GM19372 (cell line): ENCODE results near the gene UBL4A.
A peak's percentile ranks its signal among the peaks of the same experiment; 100 is the strongest.

Experiments
- ATAC-seq: cut with Tn5 transposase; IDR thresholded peaks from one replicate; pipeline ENCODE4 v1.9.1; 2021; ENCODE audit warnings: mild to moderate bottlenecking, low read depth, moderate library complexity; ENCODE audit not compliant: unreplicated experiment

Gene UBL4A

GRCh38 chrX:154441984-154442707, 44.3 kb downstream of the UBL4A start:
- ATAC-seq: no peak

GRCh38 chrX:154441564-154441963, 44.9 kb downstream of the UBL4A start:
- no peak for ATAC-seq

GRCh38 chrX:154440623-154441357, 45.6 kb downstream of the UBL4A start:
- no peak for ATAC-seq

- ATAC-seq: no peak
Observed at GRCh38 chrX:154439841-154440240, 46.6 kb downstream of the UBL4A start.

GRCh38 chrX:154437971-154438893, 48.2 kb downstream of the UBL4A start:
- no peak for ATAC-seq

GRCh38 chrX:154436983-154437752, 49.2 kb downstream of the UBL4A start, which contains the start of gene GDI1:
TSS of gene GDI1 (plus strand) at chrX:154437154. CDS start at chrX:154437255, 101 bp downstream.
- ATAC-seq: peak; percentile 38

GRCh38 chrX:154436374-154436982, 49.9 kb downstream of the UBL4A start:
- peak; percentile 56 for ATAC-seq

- no peak for ATAC-seq
Observed at GRCh38 chrX:154435171-154435733, 51.2 kb downstream of the UBL4A start.

- no peak for ATAC-seq
Observed at GRCh38 chrX:154434394-154435168, 51.8 kb downstream of the UBL4A start.
